Peyer's patch (tissue), 4 donors: ENCODE measurements around the gene CSK. TPM values are rescaled to one million over a fixed set of nuclear protein-coding genes. Genes with fewer than 3 reads are reported as not detected.

ENCODE experiments used
- DNase-seq, 3 donors: peaks; one replicate each; pipeline ENCODE4 v3.0.0-alpha.2; 2017 to 2019
- H3K27ac ChIP-seq, 4 donors: fragments of 200-600 bp; sonication (generic); one replicate each; pipeline ENCODE4 v1.5.1; 2016 to 2019
- H3K27me3 ChIP-seq, 2 donors: fragments of 200-600 bp; sonication (generic); one replicate each; pipeline ENCODE4 v1.5.1; 2019
- H3K36me3 ChIP-seq, 3 donors: fragments of 200-600 bp; sonication (generic); one replicate each; pipeline ENCODE4 v1.5.1; 2016 to 2019
- H3K4me1 ChIP-seq, 4 donors: fragments of 200-600 bp; sonication (generic); one replicate each; pipeline ENCODE4 v1.5.1; 2016 to 2019
- H3K4me3 ChIP-seq, 4 donors: fragments of 200-600 bp; sonication (generic); 1 replicate in 3 of 4; 2 replicates in 1 of 4; pipeline ENCODE4 v1.5.1; 2016 to 2019; ENCODE audit warnings: mild to moderate bottlenecking in 1 of 4
- H3K9me3 ChIP-seq, 4 donors: fragments of 200-600 bp; sonication (generic); one replicate each; pipeline ENCODE4 v1.5.1; 2016 to 2019; ENCODE audit warnings: mild to moderate bottlenecking in 1 of 4
- CTCF ChIP-seq, 6 experiments: fragments of 450-650 bp in 4 of 6; fragments of 200-600 bp in 2 of 6; sonication (generic) in 1 of 6; IDR thresholded peaks; one replicate each; pipeline ENCODE4 v1.5.1; 2017 to 2019; ENCODE audit warnings: antibody characterized with exemption in 6 of 6, mild to moderate bottlenecking in 3 of 6, moderate library complexity in 1 of 6
- POLR2A ChIP-seq, 2 donors: fragments of 450-650 bp; IDR thresholded peaks; one replicate each; pipeline ENCODE4 v1.5.1; 2017; ENCODE audit warnings: antibody characterized with exemption in 2 of 2, mild to moderate bottlenecking in 2 of 2, moderate library complexity in 2 of 2
- total RNA-seq, 4 donors: library from RNA; depleted of rRNA; stranded (reverse); fragments of >200 nt; gene quantifications; one replicate each; pipeline ENCODE4 v1.1.0, GENCODE V29; 2016

CSK gene
- total RNA-seq, 4 donors from 2014 or later, result 53.8 to 122 (median 66.2) TPM

GRCh38 chr15:74746389-74746788 lies 35.5 kb upstream of the CSK start:
- Histone ChIP-seq H3K4me1 (no peaks in the 10 kb centered on the region), H3K27me3 (no peaks in the 10 kb centered on the region)
- TF ChIP-seq POLR2A (IDR thresholded peaks at IDR 0.05) (no peak), CTCF (IDR thresholded peaks at IDR 0.05) (no peak)

GRCh38 chr15:74748322-74748946 lies 33.4 kb upstream of the CSK start, which contains the start of gene CYP1A2:
TSS of gene CYP1A2 (plus strand) at chr15:74748845. CDS start at chr15:74749739, 894 bp downstream.
- TF ChIP-seq CTCF (IDR thresholded peaks at IDR 0.05) (no peak), POLR2A (IDR thresholded peaks at IDR 0.05) (no peak)
- no peaks in the 10 kb centered on the region for H3K9me3 ChIP-seq

More at GRCh38 chr15:74746389-74746788, 35.5 kb upstream of the CSK start:
- Histone ChIP-seq H3K9me3 (peaks cover 0 to 5% (median 0%) of the 10 kb centered on the region in 4 donors), H3K27ac (no peak overlapping the region), H3K36me3 (no peaks in the 10 kb centered on the region), H3K4me3 (no peak overlapping the region)
- no peak for DNase-seq

GRCh38 chr15:74749832-74750231 lies 32.0 kb upstream of the CSK start:
- H3K27me3 ChIP-seq, result no peaks in the 10 kb centered on the region
- no peak for DNase-seq
- H3K9me3 ChIP-seq, result no peaks in the 10 kb centered on the region
- H3K36me3 ChIP-seq, result no peaks in the 10 kb centered on the region
- H3K27ac ChIP-seq, result no peak overlapping the region
- H3K4me1 ChIP-seq, result no peaks in the 10 kb centered on the region
- TF ChIP-seq POLR2A (IDR thresholded peaks at IDR 0.05), result no peak
- TF ChIP-seq CTCF (IDR thresholded peaks at IDR 0.05), result no peak
- H3K4me3 ChIP-seq, result no peak overlapping the region

More at GRCh38 chr15:74748322-74748946, 33.4 kb upstream of the CSK start, which contains the start of gene CYP1A2:
- no peak for DNase-seq
- no peak within 1 kb of the TSS for H3K27ac ChIP-seq
- H3K36me3 ChIP-seq, result no peaks in the 10 kb centered on the region
- no peak within 1 kb of the TSS for H3K4me3 ChIP-seq
- H3K27me3 ChIP-seq, result no peaks in the 10 kb centered on the region
- H3K4me1 ChIP-seq, result no peaks in the 10 kb centered on the region

- Histone ChIP-seq H3K4me1 (no peaks in the 10 kb centered on the region), H3K27ac (no peak overlapping the region), H3K36me3 (no peaks in the 10 kb centered on the region), H3K27me3 (no peaks in the 10 kb centered on the region), H3K9me3 (no peaks in the 10 kb centered on the region), H3K4me3 (no peak overlapping the region)
- no peak for TF ChIP-seq POLR2A (IDR thresholded peaks at IDR 0.05)
- no peak for TF ChIP-seq CTCF (IDR thresholded peaks at IDR 0.05)
- no peak for DNase-seq
Measured at GRCh38 chr15:74750751-74751150, 31.1 kb upstream of the CSK start.

GRCh38 chr15:74752011-74752410 lies 29.9 kb upstream of the CSK start:
- DNase-seq, result no peak
- Histone ChIP-seq H3K27me3 (no peaks in the 10 kb centered on the region), H3K9me3 (no peaks in the 10 kb centered on the region), H3K4me1 (no peaks in the 10 kb centered on the region), H3K4me3 (no peak overlapping the region), H3K36me3 (no peaks in the 10 kb centered on the region), H3K27ac (no peak overlapping the region)
- TF ChIP-seq POLR2A (IDR thresholded peaks at IDR 0.05) (no peak), CTCF (IDR thresholded peaks at IDR 0.05) (no peak)
